CD8-positive, alpha-beta memory T cell (primary cell): Measurements from ENCODE around the gene PDCD6IP. TPM values are rescaled to one million over a fixed set of nuclear protein-coding genes. Genes with fewer than 3 reads are reported as not detected.
"Not testable (repeated sequence)": the region's sequence is repeated elsewhere in the genome, so short reads cannot be mapped to it uniquely, and the experiment has no call there.

ENCODE experiments used
- CTCF ChIA-PET: fragments of 350-600 bp; sonication (Branson Sonifier 250); formaldehyde crosslinking; loops from one replicate; lab custom pipeline; 2021; ENCODE audit warnings: antibody characterized with exemption; lab: Charles Lee
- POLR2A ChIA-PET: fragments of 350-600 bp; sonication (Branson Sonifier 250); formaldehyde crosslinking; loops from one replicate; lab custom pipeline; 2021; ENCODE audit warnings: antibody characterized with exemption; lab: Charles Lee
- DNase-seq, 5 donors: peaks; one replicate each; pipeline versions ENCODE4 v3.0.0 to v3.0.0-alpha.2; 2020 to 2022; ENCODE audit warnings: mixed read lengths in 1 of 5
- H3K27ac ChIP-seq: one replicate; pipeline ENCODE4 v1.7.0; 2013; ENCODE audit warnings: low read depth, mild to moderate bottlenecking, low read length, moderate library complexity
- H3K27me3 ChIP-seq: 2 replicates; pipeline ENCODE4 v1.7.0; 2013; ENCODE audit warnings: low read length, mild to moderate bottlenecking; ENCODE audit not compliant: insufficient read depth, poor library complexity, severe bottlenecking
- H3K36me3 ChIP-seq: 2 replicates; pipeline ENCODE4 v1.7.0; 2013; ENCODE audit warnings: mild to moderate bottlenecking, low read length, moderate library complexity; ENCODE audit not compliant: insufficient read depth
- H3K4me1 ChIP-seq: 2 replicates; pipeline ENCODE4 v1.7.0; 2013; ENCODE audit warnings: mild to moderate bottlenecking, low read length, moderate library complexity; ENCODE audit not compliant: insufficient read depth
- H3K4me3 ChIP-seq: 2 replicates; pipeline ENCODE4 v1.7.0; 2013; ENCODE audit warnings: mild to moderate bottlenecking, low read length
- H3K9me3 ChIP-seq: 2 replicates; pipeline ENCODE4 v1.7.0; 2013; ENCODE audit warnings: mild to moderate bottlenecking, low read length
- H3K27ac Mint-ChIP-seq, 8 donors: one replicate each; pipeline ENCODE4 v1.8.0; 2020 to 2021; ENCODE audit warnings: mixed read lengths in 8 of 8, mild to moderate bottlenecking in 6 of 8, inconsistent platforms in 3 of 8, moderate library complexity in 3 of 8
- H3K27me3 Mint-ChIP-seq, 2 donors: one replicate each; pipeline ENCODE4 v1.8.0; 2020 to 2021; ENCODE audit warnings: mixed read lengths in 2 of 2, mild to moderate bottlenecking in 1 of 2, moderate library complexity in 1 of 2
- H3K36me3 Mint-ChIP-seq, 3 donors: one replicate each; pipeline ENCODE4 v1.8.0; 2020 to 2021; ENCODE audit warnings: mixed read lengths in 3 of 3, inconsistent platforms in 1 of 3, mild to moderate bottlenecking in 1 of 3
- H3K4me1 Mint-ChIP-seq, 3 donors: one replicate each; pipeline ENCODE4 v1.8.0; 2020 to 2021; ENCODE audit warnings: mixed read lengths in 3 of 3, inconsistent platforms in 1 of 3, mild to moderate bottlenecking in 1 of 3
- H3K4me3 Mint-ChIP-seq, 7 donors: one replicate each; pipeline ENCODE4 v1.8.0; 2020 to 2021; ENCODE audit warnings: mixed read lengths in 7 of 7, mild to moderate bottlenecking in 6 of 7, moderate library complexity in 4 of 7, inconsistent platforms in 2 of 7
- H3K9me3 Mint-ChIP-seq, 5 donors: one replicate each; pipeline ENCODE4 v1.8.0; 2020 to 2022; ENCODE audit warnings: mixed read lengths in 5 of 5, mild to moderate bottlenecking in 3 of 5, moderate library complexity in 2 of 5, inconsistent platforms in 1 of 5
- polyA plus RNA-seq: library from polyadenylated mRNA; unstranded; fragments of 300-500 nt; fragmentation: Illumina TruSeq; gene quantifications from one replicate; pipeline ENCODE4 v1.2.3, GENCODE V29; 2021
- total RNA-seq, 2 experiments: library from RNA; stranded (reverse); gene quantifications; one replicate each; pipeline ENCODE4 v1.2.3, GENCODE V29; 2021

PDCD6IP gene
- total RNA-seq: 100 to 1,000 TPM; 162 to 163 TPM
- 71.4 TPM for polyA plus RNA-seq

GRCh38 chr3:33798418-33799201 is at the start of gene PDCD6IP:
PDCD6IP (plus strand) TSS chr3:33798630; CDS start chr3:33798729, 99 bp downstream.
- Histone ChIP-seq H3K4me3 (peak within 1 kb of the TSS; percentile 90), H3K36me3 (no peaks in the 10 kb centered on the region), H3K4me1 (peaks cover 44% of the 10 kb centered on the region), H3K27ac (peak within 1 kb of the TSS; percentile 87), H3K27me3 (no peaks in the 10 kb centered on the region), H3K9me3 (no peaks in the 10 kb centered on the region)
- no peaks in the 10 kb centered on the region for H3K9me3 Mint-ChIP-seq
- POLR2A ChIA-PET: interaction anchor here (0.7 to 1.6 kb wide), 4 partner anchors 8 to 358 kb away, joined by 3 to 8 read pairs (median 5); partner anchors contain the start of gene CLASP2
- peaks cover 0 to 29% (median 0%) of the 10 kb centered on the region in 3 donors for H3K36me3 Mint-ChIP-seq
- DNase-seq: peak; percentile 80 to 91 (median 87)
- H3K4me3 Mint-ChIP-seq: peak within 1 kb of the TSS; percentile 89 to 100 (median 99)
- peaks cover 48 to 59% (median 56%) of the 10 kb centered on the region in 3 donors for H3K4me1 Mint-ChIP-seq
- CTCF ChIA-PET: interaction anchor here (0.6 to 6.0 kb wide), 5 partner anchors 9 to 86 kb away, joined by 3 to 45 read pairs (median 4); no protein-coding TSS in a partner anchor
- peaks cover 0 to 2% of the 10 kb centered on the region in 2 donors for H3K27me3 Mint-ChIP-seq
- peak within 1 kb of the TSS; percentile 84 to 99 (median 96) for H3K27ac Mint-ChIP-seq

GRCh38 chr3:33749546-33750210 is 48.8 kb upstream of the PDCD6IP start:
- H3K9me3 ChIP-seq: no peaks in the 10 kb centered on the region
- CTCF ChIA-PET: no interaction called here
- DNase-seq: no peak
- H3K4me3 Mint-ChIP-seq: no peak overlapping the region
- H3K4me3 ChIP-seq: no peak overlapping the region
- no peak overlapping the region for H3K27ac Mint-ChIP-seq
- H3K27me3 ChIP-seq: no peaks in the 10 kb centered on the region
- POLR2A ChIA-PET: no interaction called here
- H3K27ac ChIP-seq: no peak overlapping the region
- H3K9me3 Mint-ChIP-seq: peaks cover 0 to 11% (median 10%) of the 10 kb centered on the region in 5 donors
- no peaks in the 10 kb centered on the region for H3K4me1 Mint-ChIP-seq
- H3K27me3 Mint-ChIP-seq: peaks cover 2 to 19% of the 10 kb centered on the region in 2 donors
- no peaks in the 10 kb centered on the region for H3K4me1 ChIP-seq
- H3K36me3 ChIP-seq: no peaks in the 10 kb centered on the region
- peaks cover 0 to 7% (median 0%) of the 10 kb centered on the region in 3 donors for H3K36me3 Mint-ChIP-seq

- peaks cover 0 to 11% (median 10%) of the 10 kb centered on the region in 5 donors for H3K9me3 Mint-ChIP-seq
- Histone ChIP-seq H3K36me3 (no peaks in the 10 kb centered on the region), H3K4me1 (no peaks in the 10 kb centered on the region), H3K4me3 (no peak overlapping the region), H3K27me3 (no peaks in the 10 kb centered on the region), H3K9me3 (no peaks in the 10 kb centered on the region), H3K27ac (no peak overlapping the region)
- no peak overlapping the region for H3K4me3 Mint-ChIP-seq
- DNase-seq: no peak
- H3K27ac Mint-ChIP-seq: no peak overlapping the region
- no peaks in the 10 kb centered on the region for H3K4me1 Mint-ChIP-seq
- H3K36me3 Mint-ChIP-seq: peaks cover 0 to 11% (median 0%) of the 10 kb centered on the region in 3 donors
- ChIA-PET CTCF (no interaction called here), POLR2A (no interaction called here)
- H3K27me3 Mint-ChIP-seq: peaks cover 2 to 21% of the 10 kb centered on the region in 2 donors
Measured at GRCh38 chr3:33750211-33750548, 48.2 kb upstream of the PDCD6IP start.

- Histone ChIP-seq H3K4me1 (no peaks in the 10 kb centered on the region), H3K9me3 (no peaks in the 10 kb centered on the region), H3K4me3 (no peak overlapping the region), H3K27ac (no peak overlapping the region), H3K36me3 (no peaks in the 10 kb centered on the region), H3K27me3 (no peaks in the 10 kb centered on the region)
- Mint-ChIP-seq H3K27ac (no peak overlapping the region), H3K9me3 (peaks cover 0 to 11% (median 10%) of the 10 kb centered on the region in 5 donors), H3K36me3 (peaks cover 0 to 12% (median 0%) of the 10 kb centered on the region in 3 donors), H3K27me3 (peaks cover 2 to 18% of the 10 kb centered on the region in 2 donors), H3K4me1 (no peaks in the 10 kb centered on the region), H3K4me3 (no peak overlapping the region)
- DNase-seq: no peak
- ChIA-PET POLR2A (no interaction called here), CTCF (interaction anchor here (1.0 kb wide), 1 partner anchor 24 kb away, joined by 3 read pairs; no protein-coding TSS in a partner anchor)
Measured at GRCh38 chr3:33751336-33751735, 47.1 kb upstream of the PDCD6IP start.

GRCh38 chr3:33754391-33754790 is 44.0 kb upstream of the PDCD6IP start:
- H3K4me3 Mint-ChIP-seq, H3K36me3 ChIP-seq, DNase-seq, H3K27me3 ChIP-seq, H3K9me3 ChIP-seq, H3K4me3 ChIP-seq, H3K4me1 ChIP-seq, H3K27ac Mint-ChIP-seq, H3K27ac ChIP-seq, POLR2A ChIA-PET, H3K4me1 Mint-ChIP-seq, CTCF ChIA-PET: not testable (repeated sequence)
- Mint-ChIP-seq H3K9me3 (peaks cover 0 to 11% (median 10%) of the 10 kb centered on the region in 5 donors), H3K27me3 (peaks cover 0 to 18% of the 10 kb centered on the region in 2 donors), H3K36me3 (peaks cover 0 to 12% (median 0%) of the 10 kb centered on the region in 3 donors)

GRCh38 chr3:33758281-33758680 is 40.1 kb upstream of the PDCD6IP start:
- no peak for DNase-seq
- Mint-ChIP-seq H3K27ac (no peak overlapping the region), H3K4me3 (no peak overlapping the region), H3K9me3 (peaks cover 0 to 11% (median 10%) of the 10 kb centered on the region in 5 donors), H3K36me3 (peaks cover 0 to 12% (median 0%) of the 10 kb centered on the region in 3 donors), H3K27me3 (peaks cover 2 to 26% of the 10 kb centered on the region in 2 donors), H3K4me1 (no peaks in the 10 kb centered on the region)
- POLR2A ChIA-PET: no interaction called here
- H3K36me3 ChIP-seq: no peaks in the 10 kb centered on the region
- no peaks in the 10 kb centered on the region for H3K4me1 ChIP-seq
- no peaks in the 10 kb centered on the region for H3K9me3 ChIP-seq
- H3K4me3 ChIP-seq: no peak overlapping the region
- H3K27ac ChIP-seq: no peak overlapping the region
- no peaks in the 10 kb centered on the region for H3K27me3 ChIP-seq
- CTCF ChIA-PET: no interaction called here

- Mint-ChIP-seq H3K9me3 (peaks cover 0 to 7% (median 7%) of the 10 kb centered on the region in 5 donors), H3K4me3 (no peak overlapping the region), H3K36me3 (peaks cover 0 to 11% (median 0%) of the 10 kb centered on the region in 3 donors), H3K4me1 (no peaks in the 10 kb centered on the region), H3K27me3 (peaks cover 2 to 28% of the 10 kb centered on the region in 2 donors), H3K27ac (peak overlapping the region in 1 of 8 donors; percentile 39)
- H3K27ac ChIP-seq: no peak overlapping the region
- no peaks in the 10 kb centered on the region for H3K4me1 ChIP-seq
- ChIA-PET CTCF (interaction anchor here (1.2 kb wide), 1 partner anchor 13 kb away, joined by 4 read pairs; no protein-coding TSS in a partner anchor), POLR2A (no interaction called here)
- H3K27me3 ChIP-seq: no peaks in the 10 kb centered on the region
- no peak overlapping the region for H3K4me3 ChIP-seq
- DNase-seq: no peak
- no peaks in the 10 kb centered on the region for H3K9me3 ChIP-seq
- H3K36me3 ChIP-seq: no peaks in the 10 kb centered on the region
Measured at GRCh38 chr3:33758864-33759263, 39.6 kb upstream of the PDCD6IP start.
